HEK293 (cell line): Measurements from ENCODE around the gene ECE1.

Source experiments
- KLF1 ChIP-seq: fragments of 450-650 bp; formaldehyde crosslinking; IDR thresholded peaks from 2 replicates; pipeline ENCODE4 v1.5.1; 2016; ENCODE audit warnings: missing biosample characterization, missing genetic modification characterization
- SALL2 ChIP-seq: fragments of 450-650 bp; formaldehyde crosslinking; IDR thresholded peaks from 2 replicates; pipeline ENCODE4 v1.5.0; 2017; ENCODE audit warnings: missing biosample characterization, mild to moderate bottlenecking, missing genetic modification characterization, borderline replicate concordance
- ZNF175 ChIP-seq: fragments of 450-650 bp; formaldehyde crosslinking; IDR thresholded peaks from 2 replicates; pipeline ENCODE4 v1.5.1; 2016; ENCODE audit warnings: missing biosample characterization, missing genetic modification characterization
- ZNF433 ChIP-seq: fragments of 450-650 bp; formaldehyde crosslinking; IDR thresholded peaks from 2 replicates; pipeline ENCODE4 v1.5.1; 2016; ENCODE audit warnings: missing biosample characterization, missing genetic modification characterization, low read depth
- TF ChIP-seq, protein P1 (sequence below): fragments of 450-650 bp; formaldehyde crosslinking; IDR thresholded peaks from 2 replicates; pipeline ENCODE4 v1.5.1; 2016; ENCODE audit warnings: missing biosample characterization, missing genetic modification characterization
- TF ChIP-seq, protein P2 (sequence below): fragments of 450-650 bp; formaldehyde crosslinking; IDR thresholded peaks from 2 replicates; pipeline ENCODE4 v1.5.1; 2016; ENCODE audit warnings: missing biosample characterization, missing genetic modification characterization, low read depth
- TF ChIP-seq, protein P3 (sequence below): fragments of 450-650 bp; formaldehyde crosslinking; IDR thresholded peaks from 2 replicates; pipeline ENCODE4 v1.5.1; 2016; ENCODE audit warnings: missing biosample characterization, missing genetic modification characterization
- TF ChIP-seq, protein P4 (sequence below): fragments of 450-650 bp; formaldehyde crosslinking; IDR thresholded peaks from 2 replicates; pipeline ENCODE4 v1.5.1; 2016; ENCODE audit warnings: missing biosample characterization, missing genetic modification characterization

DNA sequence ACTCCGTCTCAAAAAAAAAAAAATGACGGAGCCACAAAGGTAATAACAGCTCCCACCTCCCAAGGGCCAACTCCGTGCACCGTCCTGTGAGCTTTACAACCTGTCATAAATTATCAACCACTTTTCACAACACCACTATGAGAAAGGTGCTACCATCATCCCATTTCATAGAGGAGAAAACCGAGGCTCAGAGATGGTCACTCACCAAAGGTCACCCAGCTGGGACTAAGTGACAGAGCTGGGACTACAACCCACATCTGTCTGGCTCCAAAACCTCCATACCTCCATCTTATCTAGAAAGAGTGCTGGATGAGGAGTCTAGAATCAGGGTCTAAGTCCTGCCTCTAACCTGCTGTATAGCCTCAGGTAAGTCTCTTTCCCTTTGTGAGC is 43.6 kb upstream of the ECE1 start:
- TF ChIP-seq, protein P1, sequence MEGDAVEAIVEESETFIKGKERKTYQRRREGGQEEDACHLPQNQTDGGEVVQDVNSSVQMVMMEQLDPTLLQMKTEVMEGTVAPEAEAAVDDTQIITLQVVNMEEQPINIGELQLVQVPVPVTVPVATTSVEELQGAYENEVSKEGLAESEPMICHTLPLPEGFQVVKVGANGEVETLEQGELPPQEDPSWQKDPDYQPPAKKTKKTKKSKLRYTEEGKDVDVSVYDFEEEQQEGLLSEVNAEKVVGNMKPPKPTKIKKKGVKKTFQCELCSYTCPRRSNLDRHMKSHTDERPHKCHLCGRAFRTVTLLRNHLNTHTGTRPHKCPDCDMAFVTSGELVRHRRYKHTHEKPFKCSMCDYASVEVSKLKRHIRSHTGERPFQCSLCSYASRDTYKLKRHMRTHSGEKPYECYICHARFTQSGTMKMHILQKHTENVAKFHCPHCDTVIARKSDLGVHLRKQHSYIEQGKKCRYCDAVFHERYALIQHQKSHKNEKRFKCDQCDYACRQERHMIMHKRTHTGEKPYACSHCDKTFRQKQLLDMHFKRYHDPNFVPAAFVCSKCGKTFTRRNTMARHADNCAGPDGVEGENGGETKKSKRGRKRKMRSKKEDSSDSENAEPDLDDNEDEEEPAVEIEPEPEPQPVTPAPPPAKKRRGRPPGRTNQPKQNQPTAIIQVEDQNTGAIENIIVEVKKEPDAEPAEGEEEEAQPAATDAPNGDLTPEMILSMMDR (tag by site-specific recombination): no peak
- no peak for TF ChIP-seq ZNF433
- no peak for TF ChIP-seq SALL2 (tag by site-specific recombination)
- TF ChIP-seq, protein P2, sequence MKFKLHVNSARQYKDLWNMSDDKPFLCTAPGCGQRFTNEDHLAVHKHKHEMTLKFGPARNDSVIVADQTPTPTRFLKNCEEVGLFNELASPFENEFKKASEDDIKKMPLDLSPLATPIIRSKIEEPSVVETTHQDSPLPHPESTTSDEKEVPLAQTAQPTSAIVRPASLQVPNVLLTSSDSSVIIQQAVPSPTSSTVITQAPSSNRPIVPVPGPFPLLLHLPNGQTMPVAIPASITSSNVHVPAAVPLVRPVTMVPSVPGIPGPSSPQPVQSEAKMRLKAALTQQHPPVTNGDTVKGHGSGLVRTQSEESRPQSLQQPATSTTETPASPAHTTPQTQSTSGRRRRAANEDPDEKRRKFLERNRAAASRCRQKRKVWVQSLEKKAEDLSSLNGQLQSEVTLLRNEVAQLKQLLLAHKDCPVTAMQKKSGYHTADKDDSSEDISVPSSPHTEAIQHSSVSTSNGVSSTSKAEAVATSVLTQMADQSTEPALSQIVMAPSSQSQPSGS (tag by site-specific recombination): no peak
- no peak for TF ChIP-seq ZNF175 (tag by site-specific recombination)
- TF ChIP-seq, protein P3, sequence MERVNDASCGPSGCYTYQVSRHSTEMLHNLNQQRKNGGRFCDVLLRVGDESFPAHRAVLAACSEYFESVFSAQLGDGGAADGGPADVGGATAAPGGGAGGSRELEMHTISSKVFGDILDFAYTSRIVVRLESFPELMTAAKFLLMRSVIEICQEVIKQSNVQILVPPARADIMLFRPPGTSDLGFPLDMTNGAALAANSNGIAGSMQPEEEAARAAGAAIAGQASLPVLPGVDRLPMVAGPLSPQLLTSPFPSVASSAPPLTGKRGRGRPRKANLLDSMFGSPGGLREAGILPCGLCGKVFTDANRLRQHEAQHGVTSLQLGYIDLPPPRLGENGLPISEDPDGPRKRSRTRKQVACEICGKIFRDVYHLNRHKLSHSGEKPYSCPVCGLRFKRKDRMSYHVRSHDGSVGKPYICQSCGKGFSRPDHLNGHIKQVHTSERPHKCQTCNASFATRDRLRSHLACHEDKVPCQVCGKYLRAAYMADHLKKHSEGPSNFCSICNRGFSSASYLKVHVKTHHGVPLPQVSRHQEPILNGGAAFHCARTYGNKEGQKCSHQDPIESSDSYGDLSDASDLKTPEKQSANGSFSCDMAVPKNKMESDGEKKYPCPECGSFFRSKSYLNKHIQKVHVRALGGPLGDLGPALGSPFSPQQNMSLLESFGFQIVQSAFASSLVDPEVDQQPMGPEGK (tag by site-specific recombination): no peak
- TF ChIP-seq, protein P4, sequence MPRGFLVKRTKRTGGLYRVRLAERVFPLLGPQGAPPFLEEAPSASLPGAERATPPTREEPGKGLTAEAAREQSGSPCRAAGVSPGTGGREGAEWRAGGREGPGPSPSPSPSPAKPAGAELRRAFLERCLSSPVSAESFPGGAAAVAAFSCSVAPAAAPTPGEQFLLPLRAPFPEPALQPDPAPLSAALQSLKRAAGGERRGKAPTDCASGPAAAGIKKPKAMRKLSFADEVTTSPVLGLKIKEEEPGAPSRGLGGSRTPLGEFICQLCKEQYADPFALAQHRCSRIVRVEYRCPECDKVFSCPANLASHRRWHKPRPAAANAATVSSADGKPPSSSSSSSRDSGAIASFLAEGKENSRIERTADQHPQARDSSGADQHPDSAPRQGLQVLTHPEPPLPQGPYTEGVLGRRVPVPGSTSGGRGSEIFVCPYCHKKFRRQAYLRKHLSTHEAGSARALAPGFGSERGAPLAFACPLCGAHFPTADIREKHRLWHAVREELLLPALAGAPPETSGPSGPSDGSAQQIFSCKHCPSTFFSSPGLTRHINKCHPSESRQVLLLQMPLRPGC: no peak
- TF ChIP-seq KLF1: no peak
